Stimulated activated CD4-positive, alpha-beta T cell treated with anti-CD3 and anti-CD28 coated beads, Interleukin-12 subunit alpha, Interleukin-12 subunit beta, amount 100 ng/mL, for 4 hours (primary cell): ENCODE data around the gene SLC12A1.
A peak's percentile ranks its signal among the peaks of the same experiment; 100 is the strongest.
"Not testable (repeated sequence)": the region's sequence is repeated elsewhere in the genome, so short reads cannot be mapped to it uniquely, and the experiment has no call there.

Experiments
- DNase-seq: peaks from one replicate; pipeline ENCODE4 v3.0.0-alpha.2; 2020

Gene SLC12A1

DNA sequence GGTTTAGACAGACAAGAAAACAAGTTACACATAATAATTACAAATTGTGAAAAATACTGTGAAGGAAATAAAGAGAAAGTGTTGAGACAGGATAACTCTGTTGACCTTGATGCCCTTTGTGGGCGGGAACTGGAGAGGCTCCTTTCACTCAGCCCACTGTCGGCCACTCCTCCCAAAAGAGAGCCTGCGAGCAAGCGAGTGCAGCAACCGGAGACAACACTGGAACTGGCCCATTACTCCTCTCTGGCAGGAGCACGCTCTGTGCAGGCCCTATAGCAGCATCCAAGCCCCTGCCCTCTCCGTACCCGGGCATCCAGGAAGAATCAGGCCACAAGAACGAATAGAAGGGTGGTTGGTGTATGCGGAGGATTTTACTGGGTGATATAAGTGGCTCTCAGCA is 108.9 kb downstream of the SLC12A1 start:
- no peak for DNase-seq

- DNase-seq: no peak
Observed at GRCh38 chr15:48317221-48317620, 111.1 kb downstream of the SLC12A1 start.

- DNase-seq: no peak
Observed at GRCh38 chr15:48318131-48318530, 112.0 kb downstream of the SLC12A1 start.

- DNase-seq: no peak
Observed at GRCh38 chr15:48323294-48323693, 117.2 kb downstream of the SLC12A1 start.

DNA sequence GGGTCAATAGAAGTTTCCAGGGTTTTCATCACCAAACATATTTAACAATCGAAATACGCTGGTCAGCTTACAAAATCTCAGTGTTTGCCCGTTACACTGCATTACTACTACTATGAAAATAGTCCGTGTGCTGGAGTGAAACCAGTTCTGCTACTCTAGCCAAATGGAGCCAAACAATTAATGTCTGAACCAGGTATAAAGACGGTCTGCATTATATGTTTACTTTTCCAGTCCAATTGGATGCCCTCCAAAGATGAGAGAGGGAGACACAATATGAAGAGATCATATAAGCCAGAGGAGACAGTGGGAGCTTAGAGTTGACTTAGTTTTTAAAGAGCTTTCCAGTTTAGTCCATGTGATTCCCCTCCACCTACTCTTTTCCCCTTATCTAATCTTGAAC is 118.8 kb downstream of the SLC12A1 start:
- no peak for DNase-seq

- no peak for DNase-seq
Observed at GRCh38 chr15:48325400-48325799, 119.3 kb downstream of the SLC12A1 start.

DNA sequence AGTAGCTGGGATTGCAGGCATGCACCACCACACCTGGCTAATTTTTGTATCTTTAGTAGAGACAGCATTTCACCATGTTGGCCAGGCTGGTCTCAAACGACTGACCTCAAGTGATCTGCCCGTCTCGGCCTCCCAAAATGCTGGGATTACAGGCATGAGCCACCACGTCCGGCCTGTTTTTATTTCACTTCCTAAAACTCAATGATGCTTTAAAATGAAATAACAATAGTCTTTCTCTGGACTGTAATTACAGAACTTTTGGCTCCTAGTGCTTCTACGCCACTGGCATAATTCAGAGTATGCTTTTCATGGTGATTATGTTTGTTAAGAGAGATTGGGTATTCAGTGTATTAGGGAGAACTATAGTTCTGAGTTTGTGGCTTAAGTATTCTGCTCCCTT is 120.1 kb downstream of the SLC12A1 start:
- not testable (repeated sequence) for DNase-seq

GRCh38 chr15:48330105-48330785 is 124.1 kb downstream of the SLC12A1 start:
- DNase-seq: no peak

DNA sequence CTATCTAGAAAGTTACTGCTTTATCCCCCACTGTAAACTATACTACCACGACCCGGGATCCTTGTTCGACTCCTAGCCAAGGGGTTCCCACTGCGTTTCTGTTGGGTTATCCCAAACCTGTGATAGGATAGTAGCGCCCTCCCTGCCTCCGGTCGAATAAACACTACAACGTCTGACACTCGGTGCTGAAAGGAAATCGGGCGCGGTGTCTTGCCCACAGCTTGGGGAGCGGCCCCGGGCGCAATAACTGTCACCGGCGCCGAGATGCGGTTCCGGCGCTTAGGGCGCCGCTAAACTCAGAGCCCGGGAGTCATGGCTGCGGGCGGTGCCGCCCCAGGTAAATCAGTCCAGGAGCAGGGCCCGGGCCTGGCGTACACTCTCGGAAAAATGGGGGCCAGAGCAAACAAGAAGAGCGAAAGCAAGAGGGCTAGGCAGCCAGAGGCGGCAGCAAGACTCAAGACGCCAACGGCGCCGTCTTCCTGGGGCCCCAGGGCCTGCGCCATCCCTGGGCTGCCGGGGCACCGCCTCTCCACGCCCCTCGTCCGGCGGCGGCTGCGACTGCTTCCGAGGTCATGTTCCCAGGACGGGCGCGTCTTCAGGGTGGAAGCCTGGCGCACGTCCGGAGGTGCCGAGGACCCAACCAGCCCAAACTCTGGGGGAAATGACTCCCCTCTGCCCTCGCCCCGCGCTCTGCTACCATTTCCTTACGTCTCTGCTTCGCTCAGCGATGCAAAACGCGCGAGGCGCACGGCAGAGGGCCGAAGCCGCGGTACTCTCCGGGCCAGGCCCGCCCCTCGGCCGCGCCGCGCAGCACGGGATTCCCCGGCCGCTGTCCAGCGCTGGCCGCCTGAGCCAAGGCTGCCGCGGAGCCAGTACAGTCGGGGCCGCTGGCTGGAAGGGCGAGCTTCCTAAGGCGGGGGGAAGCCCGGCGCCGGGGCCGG is 125.0 kb downstream of the SLC12A1 start, which contains the start of gene DUT:
DUT (plus strand) TSS at position 575 of the 941 bp plus-strand sequence; CDS start at position 662, 87 bp downstream.
- DNase-seq: peak; percentile 82

- DNase-seq: peak; percentile 74
Observed at GRCh38 chr15:48331796-48332641, 125.9 kb downstream of the SLC12A1 start.

GRCh38 chr15:48332642-48333034 is 126.5 kb downstream of the SLC12A1 start:
- no peak for DNase-seq

- no peak for DNase-seq
Observed at GRCh38 chr15:48333540-48333939, 127.4 kb downstream of the SLC12A1 start.

- no peak for DNase-seq
Observed at GRCh38 chr15:48334260-48334659, 128.2 kb downstream of the SLC12A1 start.

GRCh38 chr15:48336940-48337339 is 130.8 kb downstream of the SLC12A1 start:
- no peak for DNase-seq

DNA sequence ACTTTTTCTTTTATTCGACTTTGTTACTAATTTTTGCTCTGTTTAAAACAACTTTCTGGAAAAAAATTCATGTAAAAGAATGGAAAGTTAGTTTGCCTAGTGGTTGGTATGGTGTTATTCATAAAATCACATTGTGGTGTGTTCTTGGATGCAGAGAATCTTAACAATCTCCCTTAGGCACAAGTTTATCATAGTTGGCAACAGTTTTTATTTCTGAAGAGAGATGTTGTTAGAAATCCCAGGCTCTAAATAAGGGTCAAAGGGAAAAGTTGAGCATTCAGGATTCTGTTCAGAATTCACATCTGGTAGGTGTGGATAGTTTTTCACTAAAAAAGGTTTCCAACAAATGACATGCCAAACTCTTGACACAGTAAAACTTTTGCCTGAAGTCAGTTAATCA is 131.5 kb downstream of the SLC12A1 start:
- DNase-seq: no peak

DNA sequence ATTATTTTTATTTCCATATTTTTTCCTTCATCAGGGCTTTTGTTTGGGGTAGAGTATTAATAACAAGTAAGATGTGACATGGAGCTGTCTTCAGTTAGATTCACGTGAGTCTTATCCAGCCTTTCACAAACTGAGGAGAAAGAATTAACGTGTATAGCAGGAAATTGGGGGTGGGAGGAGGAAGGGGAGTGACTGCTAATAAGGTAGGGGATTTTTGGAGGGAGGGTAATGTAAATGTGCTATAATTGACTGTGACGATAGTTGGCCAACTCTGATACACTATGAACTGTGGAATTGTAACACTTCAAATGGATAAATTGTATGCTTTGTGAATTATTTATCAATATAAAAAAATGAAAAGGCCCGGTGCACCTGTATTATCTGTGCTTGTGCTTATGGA is 134.0 kb downstream of the SLC12A1 start:
- no peak for DNase-seq

- no peak for DNase-seq
Observed at GRCh38 chr15:48343865-48344264, 137.8 kb downstream of the SLC12A1 start.

DNA sequence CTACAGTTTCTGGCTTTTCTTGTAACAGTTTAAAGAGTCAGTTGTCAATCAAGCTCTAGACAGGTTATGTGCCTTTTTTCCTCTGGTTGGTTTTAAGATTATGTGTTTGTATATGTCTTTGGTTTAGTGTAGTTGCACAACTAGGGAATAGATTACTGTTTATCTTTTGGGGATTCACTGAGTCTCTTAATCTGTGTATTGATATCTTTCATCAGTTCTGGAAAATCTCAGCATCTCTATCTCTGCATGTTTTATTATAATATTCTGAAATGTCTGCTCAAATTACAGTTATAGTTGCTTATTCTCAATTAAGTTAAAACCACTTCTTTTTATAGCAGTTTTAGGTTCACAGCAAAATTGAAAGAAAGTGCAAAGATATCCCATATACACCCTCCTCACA is 139.4 kb downstream of the SLC12A1 start:
- DNase-seq: no peak

GRCh38 chr15:48352474-48353072 is 146.5 kb downstream of the SLC12A1 start:
- peak; percentile 29 for DNase-seq
